HepG2 (cell line): ENCODE data around the gene GRIFIN. TPM values are rescaled to one million over a fixed set of nuclear protein-coding genes. Genes with fewer than 3 reads are reported as not detected.

Experiments used
- ATAC-seq: fragments of 200-7000 bp; cut with Tn5 transposase; 3 replicates; pipeline ENCODE4 v1.9.1; 2020; ENCODE audit warnings: mild to moderate bottlenecking, moderate library complexity
- BruUV-seq: library from RNA; stranded (reverse); fragments of 400-500 nt; replicated peaks from 2 replicates; lab custom pipeline; 2021; lab: Mats Ljungman, UMichigan
- CTCF ChIA-PET: fragments of 300-600 bp; formaldehyde crosslinking; extraction: SDS; loops from one replicate; lab custom pipeline; 2021; ENCODE audit warnings: low total read pairs, inconsistent platforms, low intra/inter-chr PET ratio; lab: Yijun Ruan, JAX
- POLR2A ChIA-PET: fragments of 350-600 bp; sonication (Branson Sonifier 250); formaldehyde crosslinking; loops from one replicate; lab custom pipeline; 2020; ENCODE audit warnings: antibody characterized with exemption, inconsistent platforms; lab: Yijun Ruan, JAX
- DNase-seq: peaks from one replicate; pipeline ENCODE4 v3.0.0-alpha.2; 2015; ENCODE audit warnings: low spot score
- FAIRE-seq: peaks from 3 replicates; lab custom pipeline; 2011; peaks lifted over from hg19 to GRCh38; lab: Jason Lieb, UNC
- H2AFZ ChIP-seq: one replicate; pipeline ENCODE4 v1.6.1; 2011; ENCODE audit warnings: low read length, inconsistent platforms
- H3K27ac ChIP-seq: fragments of 300-600 bp; 3 replicates; pipeline ENCODE4 v1.8.0; 2011; ENCODE audit warnings: mixed run types, mild to moderate bottlenecking, mixed read lengths, low read length, inconsistent platforms; ENCODE audit not compliant: insufficient read depth; ENCODE audit errors: extremely low read length
- H3K27me3 ChIP-seq, 2 experiments: fragments of 200-600 bp in 1 of 2; 2 replicates in 1 of 2; 3 replicates in 1 of 2; pipeline versions ENCODE4 v1.6.0 to v1.8.0; 2011; ENCODE audit warnings: low read length in 2 of 2, mild to moderate bottlenecking in 2 of 2, moderate library complexity in 2 of 2, inconsistent platforms in 1 of 2; ENCODE audit not compliant: insufficient read depth in 2 of 2, control insufficient read depth in 1 of 2
- H3K36me3 ChIP-seq, 2 experiments: fragments of 200-600 bp in 1 of 2; replicated peaks in 1 of 2; 2 replicates in 1 of 2; 3 replicates in 1 of 2; pipeline versions ENCODE4 v1.5.1 to v1.8.0; 2011; ENCODE audit warnings: low read length in 2 of 2, inconsistent platforms in 1 of 2; ENCODE audit not compliant: insufficient read depth in 2 of 2, control insufficient read depth in 1 of 2
- H3K4me1 ChIP-seq: 2 replicates; pipeline ENCODE4 v1.5.1; 2012; ENCODE audit warnings: low read length, inconsistent platforms; ENCODE audit not compliant: insufficient read depth
- H3K4me2 ChIP-seq: 2 replicates; pipeline ENCODE4 v1.6.0; 2011; ENCODE audit warnings: low read depth, low read length, inconsistent platforms
- H3K4me3 ChIP-seq, 3 experiments: fragments of 200-600 bp in 1 of 3; sonication (generic), shearing (Covaris generic) in 1 of 3; replicated peaks in 1 of 3; 2 replicates each; pipeline ENCODE4 v1.5.1; 2011 to 2016; ENCODE audit warnings: low read length in 3 of 3, inconsistent platforms in 2 of 3, low read depth in 2 of 3, mild to moderate bottlenecking in 2 of 3, control low read depth in 1 of 3, mixed read lengths in 1 of 3; ENCODE audit not compliant: insufficient read depth in 1 of 3
- H3K79me2 ChIP-seq: one replicate; pipeline ENCODE4 v1.6.1; 2011; ENCODE audit warnings: low read length, inconsistent platforms; ENCODE audit not compliant: insufficient read depth
- H3K9ac ChIP-seq: 2 replicates; pipeline ENCODE4 v1.6.0; 2011; ENCODE audit warnings: mild to moderate bottlenecking, low read depth, low read length, inconsistent platforms; ENCODE audit not compliant: insufficient read depth
- H3K9me3 ChIP-seq: 2 replicates; pipeline ENCODE4 v1.5.1; 2012; ENCODE audit warnings: mild to moderate bottlenecking, low read length
- H4K20me1 ChIP-seq: 2 replicates; pipeline ENCODE4 v1.6.0; 2011; ENCODE audit warnings: inconsistent platforms, mild to moderate bottlenecking, low read length, moderate library complexity; ENCODE audit not compliant: insufficient read depth
- BRD4 ChIP-seq: sonication (generic); formaldehyde crosslinking; IDR thresholded peaks from 2 replicates; pipeline ENCODE4 v1.4.0; 2020; ENCODE audit warnings: missing genetic modification reagents
- MAFF ChIP-seq: IDR thresholded peaks from 2 replicates; pipeline ENCODE4 v1.6.1; 2011; ENCODE audit warnings: low read depth, low read length, improper control_type of control experiment
- RFX5 ChIP-seq: IDR thresholded peaks from 2 replicates; pipeline ENCODE4 v1.6.1; 2011; ENCODE audit warnings: low read depth, low read length, improper control_type of control experiment
- SMARCC2 ChIP-seq: fragments of 450-650 bp; IDR thresholded peaks from 2 replicates; pipeline ENCODE4 v1.6.1; 2017; ENCODE audit warnings: antibody characterized with exemption, mild to moderate bottlenecking
- SOX6 ChIP-seq, 2 experiments: fragments of 450-650 bp in 1 of 2; sonication (generic) in 1 of 2; formaldehyde crosslinking in 1 of 2; IDR thresholded peaks; 2 replicates each; pipeline versions ENCODE4 v1.4.0 to v1.6.1; 2017 to 2020; ENCODE audit warnings: antibody characterized with exemption in 1 of 2, mild to moderate bottlenecking in 1 of 2, missing genetic modification reagents in 1 of 2
- ZSCAN30 ChIP-seq: sonication (generic); formaldehyde crosslinking; IDR thresholded peaks from 2 replicates; pipeline ENCODE4 v1.5.0; 2020; ENCODE audit warnings: mild to moderate bottlenecking, missing genetic modification reagents
- WGBS: methylation state at CpG from one replicate; pipeline ENCODE4 v1.1.6; 2017; ENCODE audit warnings: low lambda C conversion rate; 5-methylcytosine and 5-hydroxymethylcytosine counted together
- in situ Hi-C: cut with HindIII; loops from 2 replicates; pipeline ENCODE4 v1.10.0; 2017; ENCODE audit warnings: low pct_unique_long_range_greater_than_20kb; ENCODE audit not compliant: extremely low pct_ligation_motif_present
- intact Hi-C: fragments of 100-400 bp; cut with micrococcal nuclease; formaldehyde crosslinking; loops from one replicate; pipeline ENCODE4 v1.10.0; 2022; ENCODE audit not compliant: unreplicated experiment
- polyA plus RNA-seq, 8 experiments: library from polyadenylated mRNA; depleted of rRNA in 3 of 8; stranded (reverse) in 7 of 8; unstranded in 1 of 8; fragments of >200 nt; fragmentation: Illumina TruSeq in 4 of 8; extraction: Trizol in 4 of 8; gene quantifications; 2 replicates each; pipeline versions ENCODE4 v1.2.1 to v1.2.3, GENCODE V29; 2011 to 2016; ENCODE audit warnings: low read depth in 4 of 8, missing spikeins in 1 of 8, mixed read lengths in 1 of 8; ENCODE audit not compliant: insufficient read depth in 1 of 8
- total RNA-seq, 5 experiments: library from RNA; depleted of rRNA; stranded (reverse); fragments of >200 nt; fragmentation: Illumina TruSeq; extraction: Trizol; gene quantifications; 2 replicates each; pipeline ENCODE4 v1.2.3, GENCODE V29; 2016; ENCODE audit warnings: low read depth in 1 of 5
- TF ChIP-seq, protein P1 (sequence below): fragments of 450-650 bp; IDR thresholded peaks from 2 replicates; pipeline ENCODE4 v1.6.1; 2017
- TF ChIP-seq, protein P2 (sequence below): sonication (generic); formaldehyde crosslinking; IDR thresholded peaks from 2 replicates; pipeline ENCODE4 v1.4.0; 2020; ENCODE audit warnings: missing genetic modification reagents
- TF ChIP-seq, protein P3 (sequence below): sonication (generic); formaldehyde crosslinking; IDR thresholded peaks from 2 replicates; pipeline ENCODE4 v1.4.0; 2020; ENCODE audit warnings: missing genetic modification reagents

GRIFIN gene
- total and polyA plus RNA-seq, 2 of the 13 experiments (the other 11 are each of a cell fraction or from before 2014, with no cell fraction given), result not detected

DNA sequence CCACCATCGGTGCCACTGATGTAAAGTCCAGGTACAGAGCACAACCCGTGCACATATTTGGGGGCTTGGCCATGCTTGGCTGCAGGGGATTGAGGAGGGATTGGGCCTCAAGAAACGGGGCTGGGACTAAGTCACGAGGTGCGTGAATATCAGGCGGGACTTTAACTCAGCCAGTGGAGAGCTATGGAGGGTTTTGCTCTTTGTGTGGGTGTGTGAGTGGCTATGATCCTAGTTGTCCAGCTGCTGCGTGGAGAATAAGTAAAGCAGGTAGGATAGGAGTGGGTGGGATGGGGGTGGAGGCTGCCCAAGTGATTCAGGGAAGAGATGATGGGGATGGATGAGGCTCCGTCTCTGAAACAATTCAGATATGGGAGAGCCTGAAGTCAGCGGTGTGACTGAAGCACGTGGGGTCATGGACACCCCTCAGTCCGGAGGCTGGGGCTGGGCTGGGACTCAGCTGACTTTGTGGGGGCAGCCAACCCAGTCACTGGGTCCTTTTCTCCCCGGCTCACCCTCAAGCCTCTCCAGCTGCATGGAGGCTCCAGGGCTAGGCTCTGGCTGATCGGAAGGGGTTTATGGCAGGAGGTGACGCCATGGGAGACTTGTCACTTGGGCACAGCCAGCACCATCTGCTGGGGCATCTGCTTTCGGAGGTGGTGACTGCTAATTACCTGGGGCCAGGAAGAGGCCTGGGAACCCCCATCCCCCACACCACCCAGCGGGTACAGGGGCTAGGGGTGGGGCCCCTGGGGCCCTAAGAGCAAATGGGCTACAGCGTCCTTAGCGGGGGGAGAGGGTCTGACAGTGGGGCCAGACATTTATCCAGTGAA lies 41.7 kb upstream of the GRIFIN start:
- no peaks in the 10 kb centered on the region for H3K36me3 ChIP-seq
- TF ChIP-seq, protein P1, sequence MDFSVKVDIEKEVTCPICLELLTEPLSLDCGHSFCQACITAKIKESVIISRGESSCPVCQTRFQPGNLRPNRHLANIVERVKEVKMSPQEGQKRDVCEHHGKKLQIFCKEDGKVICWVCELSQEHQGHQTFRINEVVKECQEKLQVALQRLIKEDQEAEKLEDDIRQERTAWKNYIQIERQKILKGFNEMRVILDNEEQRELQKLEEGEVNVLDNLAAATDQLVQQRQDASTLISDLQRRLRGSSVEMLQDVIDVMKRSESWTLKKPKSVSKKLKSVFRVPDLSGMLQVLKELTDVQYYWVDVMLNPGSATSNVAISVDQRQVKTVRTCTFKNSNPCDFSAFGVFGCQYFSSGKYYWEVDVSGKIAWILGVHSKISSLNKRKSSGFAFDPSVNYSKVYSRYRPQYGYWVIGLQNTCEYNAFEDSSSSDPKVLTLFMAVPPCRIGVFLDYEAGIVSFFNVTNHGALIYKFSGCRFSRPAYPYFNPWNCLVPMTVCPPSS, result no peak
- TF ChIP-seq, protein P2, sequence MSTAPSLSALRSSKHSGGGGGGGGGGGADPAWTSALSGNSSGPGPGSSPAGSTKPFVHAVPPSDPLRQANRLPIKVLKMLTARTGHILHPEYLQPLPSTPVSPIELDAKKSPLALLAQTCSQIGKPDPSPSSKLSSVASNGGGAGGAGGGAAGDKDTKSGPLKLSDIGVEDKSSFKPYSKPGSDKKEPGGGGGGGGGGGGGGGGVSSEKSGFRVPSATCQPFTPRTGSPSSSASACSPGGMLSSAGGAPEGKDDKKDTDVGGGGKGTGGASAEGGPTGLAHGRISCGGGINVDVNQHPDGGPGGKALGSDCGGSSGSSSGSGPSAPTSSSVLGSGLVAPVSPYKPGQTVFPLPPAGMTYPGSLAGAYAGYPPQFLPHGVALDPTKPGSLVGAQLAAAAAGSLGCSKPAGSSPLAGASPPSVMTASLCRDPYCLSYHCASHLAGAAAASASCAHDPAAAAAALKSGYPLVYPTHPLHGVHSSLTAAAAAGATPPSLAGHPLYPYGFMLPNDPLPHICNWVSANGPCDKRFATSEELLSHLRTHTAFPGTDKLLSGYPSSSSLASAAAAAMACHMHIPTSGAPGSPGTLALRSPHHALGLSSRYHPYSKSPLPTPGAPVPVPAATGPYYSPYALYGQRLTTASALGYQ (CRISPR knock-in tag), result no peak
- TF ChIP-seq MAFF (no peak), SOX6 (IDR thresholded peaks at IDR 0.05) (no peak), SOX6 (CRISPR knock-in tag; IDR thresholded peaks at IDR 0.05) (no peak), BRD4 (CRISPR knock-in tag) (no peak), SMARCC2 (no peak), ZSCAN30 (no peak), RFX5 (no peak)
- TF ChIP-seq, protein P3, sequence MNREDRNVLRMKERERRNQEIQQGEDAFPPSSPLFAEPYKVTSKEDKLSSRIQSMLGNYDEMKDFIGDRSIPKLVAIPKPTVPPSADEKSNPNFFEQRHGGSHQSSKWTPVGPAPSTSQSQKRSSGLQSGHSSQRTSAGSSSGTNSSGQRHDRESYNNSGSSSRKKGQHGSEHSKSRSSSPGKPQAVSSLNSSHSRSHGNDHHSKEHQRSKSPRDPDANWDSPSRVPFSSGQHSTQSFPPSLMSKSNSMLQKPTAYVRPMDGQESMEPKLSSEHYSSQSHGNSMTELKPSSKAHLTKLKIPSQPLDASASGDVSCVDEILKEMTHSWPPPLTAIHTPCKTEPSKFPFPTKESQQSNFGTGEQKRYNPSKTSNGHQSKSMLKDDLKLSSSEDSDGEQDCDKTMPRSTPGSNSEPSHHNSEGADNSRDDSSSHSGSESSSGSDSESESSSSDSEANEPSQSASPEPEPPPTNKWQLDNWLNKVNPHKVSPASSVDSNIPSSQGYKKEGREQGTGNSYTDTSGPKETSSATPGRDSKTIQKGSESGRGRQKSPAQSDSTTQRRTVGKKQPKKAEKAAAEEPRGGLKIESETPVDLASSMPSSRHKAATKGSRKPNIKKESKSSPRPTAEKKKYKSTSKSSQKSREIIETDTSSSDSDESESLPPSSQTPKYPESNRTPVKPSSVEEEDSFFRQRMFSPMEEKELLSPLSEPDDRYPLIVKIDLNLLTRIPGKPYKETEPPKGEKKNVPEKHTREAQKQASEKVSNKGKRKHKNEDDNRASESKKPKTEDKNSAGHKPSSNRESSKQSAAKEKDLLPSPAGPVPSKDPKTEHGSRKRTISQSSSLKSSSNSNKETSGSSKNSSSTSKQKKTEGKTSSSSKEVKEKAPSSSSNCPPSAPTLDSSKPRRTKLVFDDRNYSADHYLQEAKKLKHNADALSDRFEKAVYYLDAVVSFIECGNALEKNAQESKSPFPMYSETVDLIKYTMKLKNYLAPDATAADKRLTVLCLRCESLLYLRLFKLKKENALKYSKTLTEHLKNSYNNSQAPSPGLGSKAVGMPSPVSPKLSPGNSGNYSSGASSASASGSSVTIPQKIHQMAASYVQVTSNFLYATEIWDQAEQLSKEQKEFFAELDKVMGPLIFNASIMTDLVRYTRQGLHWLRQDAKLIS, result no peak
- TF ChIP-seq, all 625 proteins: peak for 0
- H3K4me1 ChIP-seq, result peaks cover 66% of the 10 kb centered on the region
- no peaks in the 10 kb centered on the region for H3K9me3 ChIP-seq
- ATAC-seq (no peak), FAIRE-seq (no peak), DNase-seq (no peak)
- BruUV-seq, result no TSS peak
- ChIA-PET POLR2A (interaction anchor here (0.6 kb wide), 1 partner anchor 148 kb away, joined by 3 read pairs; no protein-coding TSS in a partner anchor), CTCF (no interaction called here)
- intact Hi-C loops (no loop called here), in situ Hi-C loops (no loop called here)
- H3K27me3 ChIP-seq, result peaks cover 5 to 77% of the 10 kb centered on the region in 2 experiments
- no peaks in the 10 kb centered on the region for H4K20me1 ChIP-seq
- no peak overlapping the region for H3K4me3 ChIP-seq
- H2AFZ ChIP-seq, result no peak overlapping the region
- H3K27ac ChIP-seq, result no peak overlapping the region
- no peaks in the 10 kb centered on the region for H3K79me2 ChIP-seq
- WGBS, result 43% methylated on average over 11 of the region's 18 CpGs
- H3K9ac ChIP-seq, result no peak overlapping the region
- no peak overlapping the region for H3K4me2 ChIP-seq
